Amygdala (tissue), 56 donors: ENCODE measurements around the gene CASTOR1.

Experiments
- DNase-seq, 56 donors: peaks; one replicate each; lab custom pipeline; 2025; lab: John Stamatoyannopoulos, UW

The CASTOR1 gene

DNA sequence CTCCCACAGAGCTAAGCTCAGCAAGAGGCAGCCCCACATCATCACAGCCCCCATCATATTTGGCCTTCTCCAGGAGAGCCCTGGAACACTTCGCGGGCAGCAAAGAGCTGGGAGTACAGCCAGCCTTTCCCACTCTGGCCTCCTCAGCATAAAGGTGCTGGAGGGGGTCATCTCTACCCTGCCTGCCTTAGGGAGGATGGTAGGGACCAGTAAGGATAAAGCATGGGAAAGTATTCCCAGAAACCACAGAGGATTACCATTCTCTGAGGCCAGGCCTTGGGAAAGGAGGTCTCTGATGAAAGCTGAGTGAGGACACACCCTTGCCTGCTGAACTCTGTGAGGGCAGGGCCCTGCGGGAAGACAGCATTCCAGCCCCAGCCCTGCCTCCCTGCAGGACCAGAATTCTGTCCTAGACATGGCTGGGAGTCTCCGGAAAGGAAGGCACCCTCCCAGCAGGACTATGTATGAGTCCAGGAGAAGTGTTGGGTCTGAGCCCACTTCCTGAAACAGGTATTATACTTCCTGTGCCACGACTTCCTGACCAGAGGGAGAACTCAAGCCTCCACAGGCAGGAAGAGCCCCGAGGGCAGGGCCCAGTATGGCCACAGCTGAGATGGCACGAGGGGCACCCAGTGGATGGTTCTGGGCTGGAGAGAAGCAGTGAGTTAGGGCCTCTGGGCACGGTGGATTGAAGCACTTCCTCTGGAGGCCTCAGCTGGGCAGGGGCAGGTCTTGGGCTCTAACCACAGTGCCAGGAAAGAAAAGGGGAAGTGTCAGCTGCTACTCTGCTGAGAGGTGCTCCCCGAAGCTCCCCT, 12.9 kb upstream of the CASTOR1 start:
- peak in 10 of 56 donors; percentile 16 to 35 (median 22) for DNase-seq

GRCh38 chr22:30299322-30299721, 10.0 kb upstream of the CASTOR1 start:
- DNase-seq: no peak

DNA sequence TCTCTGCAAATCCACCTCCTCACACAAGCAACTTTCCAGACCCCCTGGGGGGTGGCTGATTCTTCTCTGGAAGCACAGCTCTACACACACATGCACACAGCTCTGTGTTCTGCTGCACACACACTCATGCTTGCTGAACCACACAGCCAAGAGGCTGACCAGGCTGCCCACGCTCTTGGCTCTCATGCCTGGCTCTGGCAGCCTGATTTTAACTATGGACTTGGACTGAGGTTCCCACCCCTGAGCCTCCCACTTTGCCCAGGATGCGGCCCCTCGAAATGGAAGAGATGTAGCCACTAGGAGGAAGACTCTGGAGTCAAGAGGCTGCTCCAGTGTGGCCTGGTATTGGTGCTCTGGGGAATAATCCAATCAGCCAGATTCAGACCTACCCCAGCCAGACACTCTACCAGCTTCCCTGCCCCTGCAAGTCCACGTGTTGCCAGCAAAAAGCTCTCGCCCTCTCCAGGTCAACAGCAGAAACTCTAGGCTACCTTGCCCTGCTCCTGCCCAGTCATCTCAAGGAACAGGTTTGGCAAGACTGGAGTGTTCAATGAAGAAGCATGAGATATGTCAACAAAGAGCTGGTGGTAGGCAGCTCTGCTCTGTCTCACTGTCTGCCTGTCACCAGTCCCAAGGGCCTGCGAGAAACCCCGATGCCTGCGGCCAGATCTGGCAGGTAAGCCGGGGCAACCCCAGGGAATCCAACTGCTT, 8.8 kb upstream of the CASTOR1 start:
- no peak for DNase-seq

- no peak for DNase-seq
Measured at GRCh38 chr22:30297276-30297990, 8.1 kb upstream of the CASTOR1 start.

GRCh38 chr22:30296833-30297232, 7.5 kb upstream of the CASTOR1 start:
- DNase-seq: no peak

DNA sequence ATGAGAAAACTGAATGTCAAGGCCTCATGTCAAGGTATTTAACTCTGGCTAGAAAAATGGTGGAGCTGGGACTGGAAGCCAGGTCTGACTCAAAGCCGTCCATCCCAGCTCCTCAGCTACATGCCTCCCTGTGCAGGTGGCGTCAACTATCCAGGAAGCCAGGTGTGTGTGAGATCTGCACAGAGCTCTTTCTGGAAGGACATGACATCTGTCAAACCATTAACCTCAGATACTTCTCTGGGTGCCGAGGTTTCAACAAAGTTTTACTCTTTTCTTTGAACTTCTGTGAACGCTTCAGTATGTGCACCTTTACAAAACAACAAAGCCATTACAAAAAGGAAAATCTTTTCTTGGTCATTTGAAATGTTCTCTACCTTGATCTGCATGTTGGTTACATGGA, 7.0 kb upstream of the CASTOR1 start:
- no peak for DNase-seq

DNA sequence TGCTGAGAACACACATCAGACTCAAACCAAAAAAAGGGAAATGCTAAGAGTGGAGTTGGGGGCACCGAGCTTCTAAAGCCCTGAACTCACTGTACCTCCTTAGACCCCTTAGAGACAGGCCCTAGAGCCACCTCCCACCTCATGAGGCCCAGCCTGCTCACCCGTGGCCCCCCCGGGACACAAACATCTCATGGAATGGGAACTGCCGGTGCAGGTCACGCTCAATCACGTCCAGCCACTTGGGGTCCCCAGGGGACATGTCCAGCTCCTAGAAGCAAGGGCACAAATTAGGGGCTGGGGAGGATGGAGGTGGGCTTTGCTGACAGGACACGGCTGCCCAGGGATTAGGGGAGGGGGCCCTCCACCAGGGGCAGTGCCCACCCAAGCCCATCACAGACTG, 6.3 kb upstream of the CASTOR1 start:
- DNase-seq: no peak

GRCh38 chr22:30294830-30295229, 5.5 kb upstream of the CASTOR1 start:
- no peak for DNase-seq

- no peak for DNase-seq
Measured at GRCh38 chr22:30294066-30294465, 4.8 kb upstream of the CASTOR1 start.

GRCh38 chr22:30293026-30293425, 3.7 kb upstream of the CASTOR1 start:
- no peak for DNase-seq

- DNase-seq: peak in 2 of 56 donors; percentile 15 to 17
Measured at GRCh38 chr22:30292069-30292970, 3.0 kb upstream of the CASTOR1 start.

- peak in 53 of 56 donors; percentile 25 to 90 (median 69) for DNase-seq
Measured at GRCh38 chr22:30291058-30291892, 2.0 kb upstream of the CASTOR1 start.

DNA sequence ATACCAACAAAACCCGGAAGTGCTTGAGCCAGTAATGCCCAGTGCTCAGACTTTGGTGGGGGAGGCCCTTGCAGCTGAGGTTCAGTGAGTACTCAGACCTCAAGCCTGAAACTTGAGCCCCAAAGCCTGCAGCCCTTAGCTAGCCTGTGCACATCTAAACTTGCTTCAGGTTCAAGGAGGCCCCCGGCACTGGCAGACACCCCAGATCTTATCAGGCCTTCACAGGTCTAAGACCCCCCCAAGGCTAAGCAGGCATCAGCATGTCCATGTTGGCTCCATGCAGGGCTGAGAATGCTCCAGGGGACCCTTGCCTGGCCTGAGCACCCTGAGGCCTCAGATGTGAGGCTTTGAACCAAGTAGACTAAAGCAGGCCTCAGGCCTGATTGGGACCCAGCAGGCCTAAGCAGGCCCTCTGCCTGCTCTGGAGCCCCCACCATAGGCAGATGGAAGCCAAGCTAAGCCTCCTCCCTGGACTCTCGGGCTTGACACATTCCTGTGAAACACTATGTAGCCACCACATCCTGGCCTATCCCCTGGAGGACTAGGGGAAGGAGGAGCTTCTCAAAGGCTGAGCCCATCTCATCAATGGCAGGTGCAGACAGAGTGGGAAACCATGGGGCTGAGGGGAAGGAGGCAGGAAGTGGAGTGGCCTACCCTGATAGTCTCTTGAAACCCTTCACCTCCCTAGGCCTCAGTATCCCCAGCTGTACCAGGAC, 1.2 kb upstream of the CASTOR1 start:
- peak in 2 of 56 donors; percentile 16 to 27 for DNase-seq

DNA sequence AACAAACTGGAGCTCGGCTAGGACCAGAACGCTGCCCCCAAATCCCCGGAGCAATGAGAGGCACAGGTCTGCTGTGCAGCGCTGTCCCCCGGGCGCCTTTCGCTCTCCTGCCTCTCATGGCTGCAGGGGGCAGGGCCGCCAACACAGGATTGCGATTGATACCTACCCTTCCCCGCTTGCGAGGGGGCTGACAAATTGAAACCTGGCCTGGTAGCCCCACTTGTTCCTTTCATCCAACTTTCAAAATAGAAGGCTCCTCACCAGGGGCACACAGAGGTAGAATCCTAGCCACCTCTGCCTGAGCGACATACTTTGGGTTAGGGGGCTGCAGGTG, 642 bp upstream of the CASTOR1 start:
- DNase-seq: no peak

DNA sequence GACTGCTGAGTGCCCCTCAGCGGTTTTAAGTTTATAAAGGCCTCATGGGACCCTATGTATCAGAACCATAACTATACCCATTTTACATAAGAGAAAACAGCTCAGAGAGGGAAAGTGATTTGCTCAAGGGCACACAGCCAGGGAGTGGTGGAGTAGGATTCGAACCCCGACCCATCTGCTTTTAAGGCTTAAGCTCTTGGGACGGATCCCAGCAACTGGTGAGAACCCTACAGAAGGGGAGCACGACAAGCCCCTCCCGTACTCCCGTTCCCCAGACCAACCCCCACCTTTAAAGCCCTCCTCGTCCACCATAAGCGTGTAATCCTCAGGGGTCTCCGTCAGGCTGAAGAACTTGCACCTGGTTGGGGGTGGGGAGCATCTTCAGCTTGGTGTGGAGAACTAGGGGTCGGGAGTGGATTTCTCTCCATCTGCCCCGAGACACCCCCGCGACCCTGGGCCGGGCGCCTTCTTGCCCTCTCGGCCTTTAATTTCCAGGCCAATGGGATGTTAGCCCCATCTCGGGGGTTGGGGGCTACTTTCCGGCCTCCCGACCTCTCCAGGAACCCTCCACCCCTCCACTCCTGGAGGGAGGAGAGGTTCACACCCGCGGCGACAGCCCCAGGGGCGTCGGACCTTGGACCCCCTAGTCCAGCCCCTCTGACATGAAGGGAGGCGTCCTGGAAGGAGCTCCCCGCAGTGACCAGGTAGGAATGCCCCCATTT, 725 bp downstream of the CASTOR1 start:
- no peak for DNase-seq

DNA sequence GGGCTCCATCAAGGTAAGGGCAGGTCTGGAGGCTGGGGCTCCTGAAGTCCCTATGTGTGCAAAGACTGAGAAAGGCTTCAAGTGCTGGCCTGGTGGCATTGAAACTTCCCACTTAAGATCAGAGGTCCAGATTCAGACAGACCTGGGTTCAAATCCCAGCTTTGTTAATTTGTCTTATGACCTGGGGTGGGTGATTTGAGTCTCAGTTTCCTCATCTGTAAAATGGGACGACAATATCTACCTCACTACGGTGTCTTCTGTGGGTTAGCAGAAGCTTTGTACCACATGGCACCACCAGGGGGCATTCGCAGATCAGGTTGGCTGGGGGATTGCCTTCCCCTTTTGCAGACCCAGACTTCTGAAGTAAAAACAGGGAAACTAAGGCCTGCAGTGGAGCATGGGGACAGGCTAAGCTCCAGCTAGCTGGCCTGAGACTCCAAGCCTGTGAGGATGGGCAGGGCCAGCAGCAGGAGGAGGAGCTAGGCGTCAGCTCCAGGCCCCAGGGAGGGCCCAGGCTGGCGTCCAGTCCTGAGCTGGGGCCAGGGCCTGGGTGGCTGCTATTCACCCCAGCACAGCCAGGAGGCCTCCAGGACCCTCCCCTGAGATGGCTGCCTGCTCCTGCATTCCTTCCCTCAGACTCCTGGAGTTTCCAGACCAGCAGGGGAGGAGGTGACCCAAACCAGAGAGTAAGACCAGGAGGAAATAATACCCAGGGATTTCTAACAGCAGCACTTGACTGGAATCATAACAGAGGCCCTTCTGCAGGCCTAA, 1.5 kb downstream of the CASTOR1 start:
- DNase-seq: peak in 52 of 56 donors; percentile 35 to 88 (median 67)
